GM06990 (cell line): ENCODE results near the gene OR2F2.

ENCODE experiments used
- DNase-seq: peaks from one replicate; pipeline ENCODE4 v3.0.0-alpha.2; 2011; ENCODE audit not compliant: insufficient read length; ENCODE audit errors: extremely low read depth
- H3K27me3 ChIP-seq: replicated peaks from 2 replicates; pipeline ENCODE4 v1.6.0; 2011; ENCODE audit warnings: low read length; ENCODE audit not compliant: control insufficient read depth, insufficient read depth
- H3K36me3 ChIP-seq: 2 replicates; pipeline ENCODE4 v1.5.1; 2011; ENCODE audit warnings: low read length; ENCODE audit not compliant: control insufficient read depth, insufficient read depth
- H3K4me3 ChIP-seq: replicated peaks from 2 replicates; pipeline ENCODE4 v1.5.1; 2011; ENCODE audit warnings: low read depth, mild to moderate bottlenecking, control low read depth, low read length
- TF ChIP-seq, protein P1 (sequence below): IDR thresholded peaks from 2 replicates; pipeline ENCODE4 v1.5.1; 2011; ENCODE audit warnings: low read length, control low read depth, mild to moderate bottlenecking, inconsistent platforms; ENCODE audit not compliant: insufficient read depth, poor library complexity, severe bottlenecking

Gene OR2F2

DNA sequence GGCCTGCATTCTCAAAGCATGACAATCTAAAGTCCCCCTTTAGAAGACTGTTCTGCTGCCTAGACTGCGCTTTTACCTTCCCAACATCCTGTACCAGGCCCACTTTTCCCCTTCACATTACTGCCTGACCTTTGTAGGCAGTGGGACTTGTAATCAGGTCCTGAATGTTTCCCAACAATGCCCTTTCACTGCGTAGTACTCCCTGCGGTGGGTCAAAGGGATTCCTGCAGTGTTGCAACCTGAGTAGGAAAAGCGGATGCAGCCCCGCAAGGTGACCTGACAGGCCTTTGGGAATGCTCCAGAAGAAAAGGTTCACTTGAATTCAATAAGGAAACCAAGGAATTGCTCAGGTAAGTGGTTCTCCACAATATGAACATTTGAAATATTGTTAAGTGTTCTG lies 28.1 kb upstream of the OR2F2 start:
- TF ChIP-seq, protein P1, sequence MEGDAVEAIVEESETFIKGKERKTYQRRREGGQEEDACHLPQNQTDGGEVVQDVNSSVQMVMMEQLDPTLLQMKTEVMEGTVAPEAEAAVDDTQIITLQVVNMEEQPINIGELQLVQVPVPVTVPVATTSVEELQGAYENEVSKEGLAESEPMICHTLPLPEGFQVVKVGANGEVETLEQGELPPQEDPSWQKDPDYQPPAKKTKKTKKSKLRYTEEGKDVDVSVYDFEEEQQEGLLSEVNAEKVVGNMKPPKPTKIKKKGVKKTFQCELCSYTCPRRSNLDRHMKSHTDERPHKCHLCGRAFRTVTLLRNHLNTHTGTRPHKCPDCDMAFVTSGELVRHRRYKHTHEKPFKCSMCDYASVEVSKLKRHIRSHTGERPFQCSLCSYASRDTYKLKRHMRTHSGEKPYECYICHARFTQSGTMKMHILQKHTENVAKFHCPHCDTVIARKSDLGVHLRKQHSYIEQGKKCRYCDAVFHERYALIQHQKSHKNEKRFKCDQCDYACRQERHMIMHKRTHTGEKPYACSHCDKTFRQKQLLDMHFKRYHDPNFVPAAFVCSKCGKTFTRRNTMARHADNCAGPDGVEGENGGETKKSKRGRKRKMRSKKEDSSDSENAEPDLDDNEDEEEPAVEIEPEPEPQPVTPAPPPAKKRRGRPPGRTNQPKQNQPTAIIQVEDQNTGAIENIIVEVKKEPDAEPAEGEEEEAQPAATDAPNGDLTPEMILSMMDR: no peak
- H3K4me3 ChIP-seq: no peak overlapping the region
- no peaks in the 10 kb centered on the region for H3K36me3 ChIP-seq
- no peak for DNase-seq
- H3K27me3 ChIP-seq: peaks cover 2% of the 10 kb centered on the region

DNA sequence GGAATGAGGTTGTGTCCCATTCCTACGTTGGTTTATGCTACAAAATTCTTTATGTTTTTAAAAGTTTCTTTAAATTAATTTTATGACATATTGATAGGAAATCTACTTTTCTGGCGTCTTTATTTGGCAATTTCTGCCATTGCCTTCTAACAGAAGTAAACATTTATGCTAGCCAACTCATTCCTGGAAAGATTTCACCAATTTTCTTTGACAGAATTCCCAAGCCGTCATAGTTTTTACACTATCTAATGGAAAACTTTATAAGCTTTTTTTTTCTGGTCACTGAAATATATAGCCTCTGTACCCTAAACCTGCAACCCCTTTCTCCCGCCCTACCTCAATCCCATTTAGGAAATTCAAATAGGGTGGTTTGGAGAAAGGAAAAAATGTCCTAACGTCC lies 26.9 kb upstream of the OR2F2 start:
- no peak overlapping the region for H3K4me3 ChIP-seq
- TF ChIP-seq, protein P1: no peak
- DNase-seq: no peak
- peaks cover 2% of the 10 kb centered on the region for H3K27me3 ChIP-seq
- H3K36me3 ChIP-seq: no peaks in the 10 kb centered on the region

DNA sequence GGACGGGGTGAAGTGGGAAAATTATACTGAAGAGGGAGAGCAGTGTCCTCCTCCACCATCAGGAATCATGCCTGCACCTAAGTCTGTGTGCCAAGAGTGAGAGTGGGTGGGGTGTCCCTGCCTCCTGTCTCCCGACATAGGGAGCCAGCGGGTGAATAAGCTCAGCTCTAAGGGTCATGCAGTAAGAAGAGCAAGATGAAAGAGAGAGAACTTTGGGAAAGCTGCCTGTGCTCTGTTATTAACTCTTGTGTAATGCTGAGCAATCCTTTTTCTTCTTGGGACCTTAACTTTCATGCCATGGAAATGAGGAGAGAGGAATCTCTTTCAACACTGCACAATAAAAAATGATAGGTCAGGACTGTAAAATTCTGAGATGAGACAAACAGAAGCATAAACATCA lies 25.2 kb upstream of the OR2F2 start:
- Histone ChIP-seq H3K4me3 (no peak overlapping the region), H3K27me3 (peaks cover 2% of the 10 kb centered on the region), H3K36me3 (no peaks in the 10 kb centered on the region)
- no peak for DNase-seq
- TF ChIP-seq, protein P1: no peak

DNA sequence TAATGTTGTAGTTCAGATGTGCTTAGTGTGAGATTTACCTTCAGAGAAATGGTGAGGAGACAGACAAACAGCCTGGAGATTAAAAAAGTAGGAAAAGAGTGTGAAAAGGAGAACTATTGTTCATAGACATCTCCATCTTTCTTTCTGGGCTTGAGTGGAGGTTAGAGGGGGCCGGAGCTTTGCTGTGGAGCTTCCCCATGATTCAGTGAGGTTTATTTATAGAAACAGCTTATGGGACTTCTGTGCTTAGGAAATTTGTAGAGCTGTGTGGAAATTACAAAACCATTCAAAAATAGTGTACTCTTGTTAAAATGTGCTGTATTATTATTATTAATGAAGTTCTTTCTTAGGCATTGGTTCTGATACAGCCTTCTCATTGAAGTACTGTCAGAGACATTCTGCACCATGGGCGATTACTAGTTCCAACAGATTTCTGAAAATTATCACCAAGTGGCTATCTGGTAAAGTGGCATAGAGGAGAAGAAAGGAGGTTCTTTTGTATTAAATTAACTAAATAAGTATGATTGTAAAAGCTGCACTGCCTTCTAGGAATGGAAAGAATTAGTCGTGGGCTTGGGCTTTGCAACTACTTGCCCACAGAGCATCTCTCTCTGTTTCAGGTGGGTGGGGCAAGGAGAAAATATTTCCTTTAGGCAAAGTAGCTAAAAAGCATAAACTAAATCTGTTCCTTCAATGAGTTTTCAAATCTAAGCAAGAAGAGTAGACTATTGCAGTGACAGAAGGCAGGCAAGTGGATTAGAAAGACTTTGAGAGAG lies 24.4 kb upstream of the OR2F2 start:
- TF ChIP-seq, protein P1: no peak
- no peak for DNase-seq
- H3K4me3 ChIP-seq: no peak overlapping the region
- no peaks in the 10 kb centered on the region for H3K36me3 ChIP-seq
- H3K27me3 ChIP-seq: peaks cover 2% of the 10 kb centered on the region

DNA sequence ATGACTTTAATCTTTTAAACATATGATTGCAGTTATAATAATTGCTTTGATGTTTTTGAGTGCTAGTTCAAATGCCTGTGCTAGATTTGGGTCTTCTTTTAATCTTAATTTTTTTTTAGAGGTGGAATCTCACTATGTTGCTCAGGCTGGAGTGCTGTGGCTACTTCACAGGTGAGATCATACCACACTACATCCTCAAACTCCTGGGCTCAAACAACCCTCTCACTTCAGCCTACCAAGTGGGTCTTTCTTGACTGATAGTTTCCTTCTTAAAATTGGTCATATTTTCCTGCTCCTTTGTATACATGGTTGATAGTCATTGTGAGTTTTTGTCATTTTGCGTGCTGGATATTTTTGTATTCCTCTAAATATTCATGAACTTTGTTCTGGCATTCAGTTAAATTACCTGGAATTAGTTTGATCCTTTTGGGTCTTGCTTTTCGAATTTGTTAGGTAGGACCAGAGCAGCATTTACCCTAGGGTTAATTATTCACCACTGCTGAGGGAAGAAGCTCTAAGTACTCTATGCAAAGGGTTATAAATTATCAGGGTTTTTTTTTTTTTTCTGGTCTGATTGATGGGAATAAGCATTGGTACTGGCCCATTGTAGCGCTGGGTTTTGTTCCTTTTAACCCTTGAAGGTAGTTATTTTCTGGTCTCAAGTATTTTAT lies 21.0 kb upstream of the OR2F2 start:
- peaks cover 2% of the 10 kb centered on the region for H3K27me3 ChIP-seq
- no peaks in the 10 kb centered on the region for H3K36me3 ChIP-seq
- TF ChIP-seq, protein P1: no peak
- no peak overlapping the region for H3K4me3 ChIP-seq
- no peak for DNase-seq
